IMR-90 (cell line): ENCODE measurements around the gene MYO1H. TPM values are rescaled to one million over a fixed set of nuclear protein-coding genes. Genes with fewer than 3 reads are reported as not detected.

Experiments
- ATAC-seq: fragments of 200-7000 bp; cut with Tn5 transposase; 2 replicates; pipeline ENCODE4 v1.9.1; 2020; ENCODE audit warnings: low read depth, mild to moderate bottlenecking, moderate library complexity
- BruUV-seq: library from RNA; stranded (reverse); fragments of 400-500 nt; replicated peaks from 2 replicates; lab custom pipeline; 2021; lab: Mats Ljungman, UMichigan
- CTCF ChIA-PET: fragments of 300-600 bp; formaldehyde crosslinking; extraction: SDS; loops from one replicate; lab custom pipeline; 2021; ENCODE audit warnings: antibody characterized with exemption; lab: Yijun Ruan, JAX
- POLR2A ChIA-PET: fragments of 300-600 bp; sonication (Branson Sonifier 250); formaldehyde crosslinking; loops from one replicate; lab custom pipeline; 2022; ENCODE audit warnings: antibody characterized with exemption; ENCODE audit not compliant: unreplicated experiment; lab: Charles Lee
- DNase-seq: peaks from one replicate; pipeline ENCODE4 v3.0.0; 2013
- H2AFZ ChIP-seq: replicated peaks from 2 replicates; pipeline ENCODE3; 2013; ENCODE audit warnings: low read length, mild to moderate bottlenecking; ENCODE audit not compliant: poor library complexity
- H2AK5ac ChIP-seq: 2 replicates; pipeline ENCODE4 v1.6.1; 2013; ENCODE audit warnings: low read depth, low read length, inconsistent platforms
- H2AK9ac ChIP-seq: replicated peaks from 2 replicates; pipeline ENCODE3; 2013; ENCODE audit warnings: mild to moderate bottlenecking, low read depth, low read length, moderate library complexity; ENCODE audit not compliant: poor library complexity
- H2BK120ac ChIP-seq: 2 replicates; pipeline ENCODE4 v1.6.1; 2013; ENCODE audit warnings: low read depth, low read length, inconsistent platforms
- H2BK15ac ChIP-seq: 3 replicates; pipeline ENCODE4 v1.6.1; 2013; ENCODE audit warnings: low read depth, low read length, inconsistent platforms
- H2BK20ac ChIP-seq: 2 replicates; pipeline ENCODE4 v1.6.1; 2013; ENCODE audit warnings: low read depth, mild to moderate bottlenecking, inconsistent platforms, low read length, moderate library complexity
- H2BK5ac ChIP-seq: 2 replicates; pipeline ENCODE4 v1.6.1; 2013; ENCODE audit warnings: mild to moderate bottlenecking, low read depth, low read length, inconsistent platforms; ENCODE audit not compliant: poor library complexity, severe bottlenecking
- H3K14ac ChIP-seq: replicated peaks from 2 replicates; pipeline ENCODE4 v1.6.1; 2013; ENCODE audit warnings: low read depth, low read length, inconsistent platforms
- H3K18ac ChIP-seq: 2 replicates; pipeline ENCODE4 v1.6.1; 2013; ENCODE audit warnings: low read depth, low read length, control low read depth
- H3K23ac ChIP-seq: 2 replicates; pipeline ENCODE4 v1.6.1; 2013; ENCODE audit warnings: low read depth, low read length, inconsistent platforms
- H3K27ac ChIP-seq: 2 replicates; pipeline ENCODE4 v1.5.1; 2013; ENCODE audit warnings: mild to moderate bottlenecking, control low read depth, low read length; ENCODE audit not compliant: insufficient read depth
- H3K27me3 ChIP-seq: 2 replicates; pipeline ENCODE4 v1.6.1; 2013; ENCODE audit warnings: low read length; ENCODE audit not compliant: control insufficient read depth, insufficient read depth
- H3K36me3 ChIP-seq: 2 replicates; pipeline ENCODE4 v1.6.1; 2013; ENCODE audit warnings: low read length, mixed read lengths; ENCODE audit not compliant: control insufficient read depth, insufficient read depth
- H3K4ac ChIP-seq: 2 replicates; pipeline ENCODE4 v1.6.1; 2013; ENCODE audit warnings: low read depth, low read length, inconsistent platforms
- H3K4me1 ChIP-seq: 2 replicates; pipeline ENCODE4 v1.6.1; 2013; ENCODE audit warnings: low read length, mixed read lengths; ENCODE audit not compliant: control insufficient read depth, insufficient read depth
- H3K4me2 ChIP-seq: 2 replicates; pipeline ENCODE4 v1.6.1; 2013; ENCODE audit warnings: low read depth, mild to moderate bottlenecking, control low read depth, low read length, moderate library complexity
- H3K4me3 ChIP-seq: 2 replicates; pipeline ENCODE4 v1.5.1; 2013; ENCODE audit warnings: low read depth, mild to moderate bottlenecking, control low read depth, low read length, moderate library complexity; ENCODE audit not compliant: insufficient read depth
- H3K56ac ChIP-seq: 2 replicates; pipeline ENCODE4 v1.6.1; 2013; ENCODE audit warnings: low read length, inconsistent platforms; ENCODE audit not compliant: insufficient read depth; ENCODE audit errors: extremely low read depth
- H3K79me1 ChIP-seq, 2 experiments: 2 replicates each; pipeline ENCODE4 v1.6.1; 2013; ENCODE audit warnings: low read length in 2 of 2, inconsistent platforms in 1 of 2, low read depth in 1 of 2
- H3K9ac ChIP-seq: 2 replicates; pipeline ENCODE4 v1.6.1; 2013; ENCODE audit warnings: low read depth, low read length, control low read depth
- H3K9me1 ChIP-seq: 2 replicates; pipeline ENCODE4 v1.6.1; 2013; ENCODE audit warnings: low read length, inconsistent platforms; ENCODE audit not compliant: insufficient read depth
- H3K9me3 ChIP-seq: 2 replicates; pipeline ENCODE4 v1.6.1; 2013; ENCODE audit warnings: low read length; ENCODE audit not compliant: control insufficient read depth, insufficient read depth
- H4K20me1 ChIP-seq: 2 replicates; pipeline ENCODE4 v1.6.1; 2013; ENCODE audit warnings: low read length, inconsistent platforms; ENCODE audit not compliant: insufficient read depth
- H4K5ac ChIP-seq: 2 replicates; pipeline ENCODE4 v1.6.1; 2013; ENCODE audit warnings: mild to moderate bottlenecking, low read depth, low read length, control low read depth
- H4K8ac ChIP-seq, 2 experiments: 2 replicates each; pipeline ENCODE4 v1.6.1; 2013; ENCODE audit warnings: low read depth in 2 of 2, low read length in 2 of 2, control low read depth in 1 of 2, inconsistent platforms in 1 of 2
- H4K91ac ChIP-seq: 2 replicates; pipeline ENCODE4 v1.6.1; 2013; ENCODE audit warnings: low read depth, low read length, inconsistent platforms; ENCODE audit not compliant: insufficient read depth
- CEBPB ChIP-seq: IDR thresholded peaks from 2 replicates; pipeline ENCODE4 v1.6.1; 2012; ENCODE audit warnings: low read depth, low read length, improper control_type of control experiment
- MAZ ChIP-seq: IDR thresholded peaks from 2 replicates; pipeline ENCODE4 v1.6.1; 2012; ENCODE audit warnings: low read depth, mild to moderate bottlenecking, low read length, improper control_type of control experiment, moderate library complexity, borderline replicate concordance
- WGBS, 2 experiments: methylation state at CpG; one replicate each; pipeline versions ENCODE4 v1.1.5 to v1.1.7; 2013; ENCODE audit warnings: missing lambda C conversion rate in 2 of 2; ENCODE audit not compliant: insufficient read length in 1 of 2; ENCODE audit errors: extremely low coverage in 2 of 2; 5-methylcytosine and 5-hydroxymethylcytosine counted together
- dilution Hi-C: fragments of 300-500 bp; cut with HindIII; formaldehyde crosslinking; loops from one replicate; pipeline ENCODE4 v1.14.3; 2018; ENCODE audit warnings: low sequenced_read_pairs; ENCODE audit not compliant: unreplicated experiment
- in situ Hi-C: fragments of 300-500 bp; cut with MboI; formaldehyde crosslinking; loops from 3 replicates; pipeline ENCODE4 v1.14.3; 2019; ENCODE audit warnings: low sequenced_read_pairs, inconsistent platforms, mixed read lengths
- intact Hi-C: fragments of 100-400 bp; cut with micrococcal nuclease; formaldehyde crosslinking; loops from 2 replicates; pipeline ENCODE4 v1.10.0; 2022
- polyA plus RNA-seq, 3 experiments: library from polyadenylated mRNA; depleted of rRNA; stranded (reverse); fragments of >200 nt; gene quantifications; 2 replicates each; pipeline ENCODE4 v1.2.3, GENCODE V29; 2012; ENCODE audit warnings: low replicate concordance in 1 of 3
- total RNA-seq: library from RNA; depleted of rRNA; stranded (reverse); fragments of >200 nt; gene quantifications from 2 replicates; pipeline ENCODE4 v1.2.3, GENCODE V29; 2012

The MYO1H gene
- total and polyA plus RNA-seq, 2 of the 4 experiments (the other 2 are of a cell fraction): not detected

DNA sequence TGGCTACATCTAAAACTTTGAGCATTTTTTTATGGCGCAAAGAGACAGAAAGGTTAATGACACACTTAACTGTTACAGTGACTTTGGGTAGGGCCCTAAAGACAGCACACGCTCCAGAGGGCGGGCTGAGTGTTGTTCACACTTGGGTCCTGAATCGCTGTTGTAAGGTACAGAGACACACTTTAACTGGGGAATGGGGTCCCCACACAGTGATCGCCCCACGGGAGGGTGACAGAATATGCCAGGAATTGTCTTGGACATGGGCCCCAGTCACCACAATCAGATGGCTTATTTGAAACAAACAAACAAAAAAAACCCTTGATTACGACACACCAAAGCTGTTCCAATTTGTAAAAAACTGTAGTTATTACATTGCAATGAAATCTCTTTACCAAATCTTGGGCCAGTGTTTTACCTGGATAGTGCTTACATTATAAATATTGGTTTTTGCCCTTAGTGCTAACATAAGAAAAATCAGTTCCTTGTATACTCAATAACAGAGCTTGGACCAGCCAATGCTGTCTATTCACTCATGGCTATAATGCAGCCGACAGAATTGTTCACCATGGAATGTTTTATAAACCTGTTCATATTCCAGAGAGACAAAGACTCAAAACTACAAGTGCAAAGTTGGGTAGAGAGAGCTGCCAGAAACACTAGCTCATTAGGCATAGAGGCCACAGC lies 101.1 kb downstream of the MYO1H start:
- Histone ChIP-seq H3K4me1 (peaks cover 15% of the 10 kb centered on the region), H3K4me3 (no peak overlapping the region), H3K4me2 (no peak overlapping the region), H3K36me3 (peaks cover 68% of the 10 kb centered on the region), H3K9me1 (peaks cover 16% of the 10 kb centered on the region), H3K56ac (no peak overlapping the region), H4K5ac (no peak overlapping the region), H3K9ac (no peak overlapping the region), H4K8ac (no peak overlapping the region), H2AK5ac (no peak overlapping the region), H2BK120ac (no peak overlapping the region), H2BK5ac (peak overlapping the region; percentile 29), H3K18ac (no peak overlapping the region; the same call in none of the 2 replicates), H2BK15ac (no peak overlapping the region), H3K79me1 (peaks cover 38 to 85% of the 10 kb centered on the region in 2 experiments), H3K9me3 (no peaks in the 10 kb centered on the region), H3K4ac (no peak overlapping the region), H2AK9ac (no peak overlapping the region), H4K20me1 (peaks cover 39% of the 10 kb centered on the region), H3K14ac (no peak overlapping the region), H3K27ac (peak overlapping the region; percentile 15; the same call in 1 of the 2 replicates), H4K91ac (no peak overlapping the region), H2AFZ (no peak overlapping the region), H3K23ac (no peak overlapping the region), H3K27me3 (no peaks in the 10 kb centered on the region), H2BK20ac (no peak overlapping the region)
- POLR2A ChIA-PET: no interaction called here
- peak; percentile 74 for TF ChIP-seq CEBPB
- no peak for TF ChIP-seq MAZ
- intact Hi-C loops (no loop called here), in situ Hi-C loops (no loop called here), dilution Hi-C loops (no loop called here)
- no TSS peak for BruUV-seq
- DNase-seq (no peak), ATAC-seq (no peak)
- CTCF ChIA-PET: interaction anchor here (0.7 kb wide), 1 partner anchor 16 kb away, joined by 3 read pairs; no protein-coding TSS in a partner anchor
- WGBS, 2 experiments: 87% methylated on average over 3 of the region's 8 CpGs; no CpG with 5 or more reads in 1 of the 2 experiments
